ENCODE results near the gene E2F6. TPM values are rescaled to one million over a fixed set of nuclear protein-coding genes. Genes with fewer than 3 reads are reported as not detected.

E2F6 gene
- total RNA-seq, 4 donors from 2014 or later, result 17.2 to 30.2 (median 22.9) TPM

GRCh38 chr2:11467129-11467649 lies 1.2 kb upstream of the E2F6 start:
- TF ChIP-seq, protein P1, sequence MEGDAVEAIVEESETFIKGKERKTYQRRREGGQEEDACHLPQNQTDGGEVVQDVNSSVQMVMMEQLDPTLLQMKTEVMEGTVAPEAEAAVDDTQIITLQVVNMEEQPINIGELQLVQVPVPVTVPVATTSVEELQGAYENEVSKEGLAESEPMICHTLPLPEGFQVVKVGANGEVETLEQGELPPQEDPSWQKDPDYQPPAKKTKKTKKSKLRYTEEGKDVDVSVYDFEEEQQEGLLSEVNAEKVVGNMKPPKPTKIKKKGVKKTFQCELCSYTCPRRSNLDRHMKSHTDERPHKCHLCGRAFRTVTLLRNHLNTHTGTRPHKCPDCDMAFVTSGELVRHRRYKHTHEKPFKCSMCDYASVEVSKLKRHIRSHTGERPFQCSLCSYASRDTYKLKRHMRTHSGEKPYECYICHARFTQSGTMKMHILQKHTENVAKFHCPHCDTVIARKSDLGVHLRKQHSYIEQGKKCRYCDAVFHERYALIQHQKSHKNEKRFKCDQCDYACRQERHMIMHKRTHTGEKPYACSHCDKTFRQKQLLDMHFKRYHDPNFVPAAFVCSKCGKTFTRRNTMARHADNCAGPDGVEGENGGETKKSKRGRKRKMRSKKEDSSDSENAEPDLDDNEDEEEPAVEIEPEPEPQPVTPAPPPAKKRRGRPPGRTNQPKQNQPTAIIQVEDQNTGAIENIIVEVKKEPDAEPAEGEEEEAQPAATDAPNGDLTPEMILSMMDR (IDR thresholded peaks at IDR 0.05; ENCODE audit: low read depth), result no peak

DNA sequence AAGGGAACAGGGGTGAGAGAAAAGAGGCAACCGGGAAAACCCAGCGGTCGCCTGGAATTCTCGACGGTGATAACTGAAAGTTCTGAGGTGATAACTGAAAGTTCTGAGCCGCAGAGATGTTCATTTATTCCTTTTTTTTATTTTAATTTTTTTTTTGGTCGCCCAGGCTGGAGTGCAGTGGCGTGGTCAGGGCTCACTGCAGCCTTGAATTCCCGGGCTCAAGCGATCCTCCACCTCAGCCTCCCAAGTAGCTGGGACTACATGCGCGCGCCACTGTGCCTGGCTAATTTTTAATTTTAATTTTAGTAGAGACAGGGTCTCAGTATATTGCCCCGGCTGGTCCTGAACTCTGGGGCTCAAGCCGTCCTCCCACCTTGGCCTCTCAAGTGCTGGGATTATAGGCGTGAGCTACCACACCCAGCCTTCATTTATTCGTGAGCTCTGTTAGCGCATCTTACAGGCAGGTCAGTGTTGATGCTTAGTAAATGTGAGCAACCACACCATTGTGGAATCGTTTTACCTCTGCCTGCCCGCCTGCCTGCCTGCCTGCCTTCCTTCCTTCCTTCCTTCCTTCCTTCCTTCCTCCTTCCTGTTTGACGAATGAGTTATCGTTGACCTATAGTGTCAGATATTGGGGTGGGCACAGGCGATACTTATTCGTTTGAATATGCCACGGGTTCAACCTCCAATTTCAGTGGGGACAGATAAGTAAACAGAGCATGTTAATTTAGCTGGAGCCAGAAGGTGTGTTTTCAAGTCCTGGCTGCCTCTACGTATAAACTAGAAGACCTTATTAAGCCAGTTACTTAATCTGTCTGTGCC lies 557 bp upstream of the E2F6 start:
- TF ChIP-seq, protein P1 (IDR thresholded peaks at IDR 0.05; ENCODE audit: low read depth), result no peak

- TF ChIP-seq, protein P1 (IDR thresholded peaks at IDR 0.05; ENCODE audit: low read depth), result no peak
These were observed 864 bp downstream of the E2F6 start for GRCh38 chr2:11465110-11465484.

DNA sequence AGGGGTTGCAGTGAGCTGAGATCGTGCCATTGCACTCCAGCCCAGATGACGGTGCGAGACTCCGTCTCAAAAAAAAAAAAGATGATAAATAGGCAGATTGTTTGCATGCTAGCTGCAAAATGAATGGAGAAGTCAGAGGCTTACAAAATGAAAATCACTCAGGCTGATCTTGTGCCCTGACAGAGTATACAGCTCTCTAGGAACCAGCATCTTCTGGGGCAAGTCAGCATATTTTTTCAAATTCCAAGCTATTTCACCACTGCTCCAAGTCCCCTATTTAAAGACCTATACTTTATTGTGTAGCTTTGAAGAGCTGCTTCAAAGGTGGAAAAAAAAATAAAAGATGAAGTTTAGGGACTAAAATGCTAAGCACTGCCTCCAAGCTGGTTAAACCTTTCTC lies 6.1 kb downstream of the E2F6 start:
- TF ChIP-seq, protein P1 (IDR thresholded peaks at IDR 0.05; ENCODE audit: low read depth), result no peak

DNA sequence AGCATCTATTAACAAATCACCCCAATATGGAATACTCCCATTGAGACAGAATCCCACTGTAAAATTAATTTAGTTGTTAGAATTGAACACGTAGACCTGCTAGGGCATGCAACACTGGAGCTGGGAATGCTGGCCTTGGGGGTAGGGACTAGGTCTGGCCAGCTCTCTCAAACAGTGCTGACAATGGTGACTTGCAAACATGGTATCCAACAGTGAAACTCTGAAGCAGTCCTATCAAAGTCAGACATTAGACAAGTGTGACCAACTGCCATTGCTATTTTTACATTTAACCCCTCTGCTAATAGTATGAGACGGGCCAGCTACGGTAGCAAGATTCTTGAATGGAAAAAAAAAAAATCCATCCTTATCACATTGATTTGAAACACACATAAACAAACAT lies 7.2 kb downstream of the E2F6 start:
- TF ChIP-seq, protein P1 (IDR thresholded peaks at IDR 0.05; ENCODE audit: low read depth), result no peak

- TF ChIP-seq, protein P1 (IDR thresholded peaks at IDR 0.05; ENCODE audit: low read depth), result no peak
These were observed 8.0 kb downstream of the E2F6 start for GRCh38 chr2:11457935-11458334.

- TF ChIP-seq, protein P1 (IDR thresholded peaks at IDR 0.05; ENCODE audit: low read depth), result no peak
These were observed 9.7 kb downstream of the E2F6 start for GRCh38 chr2:11456251-11456650.

All from subcutaneous adipose tissue (tissue), 4 donors.